ENCODE results near the gene BMI1.

DNA sequence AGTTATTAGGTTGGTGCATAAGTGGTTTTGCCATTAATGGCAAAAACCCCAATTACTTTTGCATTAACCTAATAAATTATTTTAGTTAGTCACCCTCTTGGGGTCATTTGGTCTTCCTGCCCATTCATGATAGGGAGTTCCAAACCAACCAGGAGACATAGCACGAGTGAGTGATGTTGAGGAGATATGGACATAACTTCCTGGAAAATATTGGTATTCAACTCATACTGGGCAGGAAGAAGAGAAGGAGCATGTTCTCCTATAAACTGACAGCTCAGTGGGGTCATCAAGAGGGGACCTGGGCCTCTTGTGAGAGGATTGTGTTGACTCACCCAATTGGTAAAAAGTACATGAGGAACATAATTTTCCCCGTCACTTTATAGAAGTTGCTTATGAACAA is 48.1 kb downstream of the BMI1 start:
- TF ChIP-seq, protein P1, sequence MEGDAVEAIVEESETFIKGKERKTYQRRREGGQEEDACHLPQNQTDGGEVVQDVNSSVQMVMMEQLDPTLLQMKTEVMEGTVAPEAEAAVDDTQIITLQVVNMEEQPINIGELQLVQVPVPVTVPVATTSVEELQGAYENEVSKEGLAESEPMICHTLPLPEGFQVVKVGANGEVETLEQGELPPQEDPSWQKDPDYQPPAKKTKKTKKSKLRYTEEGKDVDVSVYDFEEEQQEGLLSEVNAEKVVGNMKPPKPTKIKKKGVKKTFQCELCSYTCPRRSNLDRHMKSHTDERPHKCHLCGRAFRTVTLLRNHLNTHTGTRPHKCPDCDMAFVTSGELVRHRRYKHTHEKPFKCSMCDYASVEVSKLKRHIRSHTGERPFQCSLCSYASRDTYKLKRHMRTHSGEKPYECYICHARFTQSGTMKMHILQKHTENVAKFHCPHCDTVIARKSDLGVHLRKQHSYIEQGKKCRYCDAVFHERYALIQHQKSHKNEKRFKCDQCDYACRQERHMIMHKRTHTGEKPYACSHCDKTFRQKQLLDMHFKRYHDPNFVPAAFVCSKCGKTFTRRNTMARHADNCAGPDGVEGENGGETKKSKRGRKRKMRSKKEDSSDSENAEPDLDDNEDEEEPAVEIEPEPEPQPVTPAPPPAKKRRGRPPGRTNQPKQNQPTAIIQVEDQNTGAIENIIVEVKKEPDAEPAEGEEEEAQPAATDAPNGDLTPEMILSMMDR (IDR thresholded peaks at IDR 0.05; ENCODE audit: low read depth, low read length, poor library complexity, severe bottlenecking) = no peak
- no peak for TF ChIP-seq EZH2phosphoT487 (IDR thresholded peaks at IDR 0.05; ENCODE audit: borderline replicate concordance, low read length)
